Adipose tissue (tissue), 3 donors: Measurements from ENCODE around the gene GRB7. TPM values are rescaled to one million over a fixed set of nuclear protein-coding genes. Genes with fewer than 3 reads are reported as not detected.
"Not testable (repeated sequence)": the region's sequence is repeated elsewhere in the genome, so short reads cannot be mapped to it uniquely, and the experiment has no call there.

Source experiments
- H3K27ac ChIP-seq: one replicate; pipeline ENCODE4 v1.5.1; 2013; ENCODE audit warnings: low read depth, low read length
- WGBS, 3 donors: extraction: QIAGEN DNeasy Blood & Tissue Kit; methylation state at CpG; one replicate each; pipeline ENCODE4 v1.1.7; 2013; 5-methylcytosine and 5-hydroxymethylcytosine counted together
- polyA plus RNA-seq, 3 donors: library from polyadenylated mRNA; stranded (reverse); fragments of 200-250 nt; gene quantifications; one replicate each; pipeline ENCODE4 v1.2.3, GENCODE V29; 2013
- donor health status: healthy with polysubstance abuse.
- donor health status: Bipolar disorder and iron deficiency.
- donor health status: healthy.

GRB7 gene
- polyA plus RNA-seq, 3 donors, result 0.34 to 29.6 (median 2.8) TPM

DNA sequence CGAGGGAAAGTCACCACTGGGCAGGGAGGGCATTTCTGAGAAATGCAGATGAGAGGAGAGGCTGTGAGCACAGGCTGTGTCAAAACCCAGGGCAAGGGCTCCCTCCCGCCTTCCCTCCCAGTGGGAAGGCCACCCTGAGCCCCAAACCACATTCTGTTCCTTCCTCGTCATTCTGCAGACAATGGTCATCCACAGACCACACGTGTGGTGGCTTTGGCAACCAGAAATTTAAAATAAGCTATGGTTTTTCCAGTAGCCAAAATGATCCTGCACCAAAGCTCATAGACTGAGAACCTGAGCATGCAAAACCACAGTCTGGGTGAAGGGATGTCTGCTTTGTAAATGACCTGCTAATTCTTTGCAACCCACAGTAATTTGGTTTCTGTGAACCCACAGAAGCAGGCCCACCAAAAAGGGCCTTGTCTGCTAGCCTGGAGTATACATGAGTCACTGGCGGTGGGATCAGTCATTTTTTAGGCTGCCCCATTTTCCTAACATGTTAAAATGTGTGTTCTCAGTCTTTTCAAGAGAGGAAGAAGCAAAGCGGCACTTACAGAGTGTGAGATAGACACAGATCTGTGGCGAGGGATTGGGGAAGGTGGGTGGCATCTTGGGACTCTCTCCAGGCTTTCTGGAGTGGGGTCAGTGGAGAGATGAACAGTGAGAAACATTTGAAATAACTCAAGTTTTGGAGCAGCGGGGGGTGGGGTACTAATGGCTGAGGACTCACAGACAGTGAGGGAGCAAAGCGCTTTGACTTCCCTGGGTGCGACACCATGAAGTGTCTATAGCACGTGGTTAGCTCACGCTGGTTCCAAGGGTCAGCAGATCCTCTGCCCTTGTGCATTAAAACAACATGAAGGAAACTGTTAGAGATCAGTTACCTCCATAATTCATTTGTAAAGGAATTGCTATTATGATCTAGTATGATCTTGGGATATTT lies 20.5 kb downstream of the GRB7 start:
- no peak overlapping the region for H3K27ac ChIP-seq
- 54 to 67% (median 64%) methylated on average over 12 of the region's 12 CpGs for WGBS, 3 donors

DNA sequence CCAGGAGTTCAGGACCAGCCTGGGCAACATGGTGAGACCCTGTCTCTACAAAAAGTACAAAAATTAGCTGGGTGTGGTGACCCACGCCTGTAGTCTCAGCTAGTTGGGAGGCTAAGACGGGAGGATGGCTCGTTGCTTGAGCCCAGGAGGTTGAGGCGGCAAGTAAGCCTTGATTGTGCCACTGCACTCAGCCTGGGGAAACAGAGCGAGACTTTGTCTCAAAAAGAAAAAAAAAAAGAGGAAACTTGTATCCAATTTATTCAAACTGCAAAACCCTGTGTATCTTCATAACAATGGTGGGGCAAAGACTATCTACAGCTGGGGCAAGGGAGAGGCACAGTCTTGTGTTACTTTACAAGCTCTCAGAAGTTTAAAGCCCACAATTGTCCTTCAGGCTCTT lies 21.5 kb downstream of the GRB7 start:
- 75 to 89% (median 85%) methylated on average over 5 of the region's 5 CpGs for WGBS, 3 donors
- no peak overlapping the region for H3K27ac ChIP-seq

DNA sequence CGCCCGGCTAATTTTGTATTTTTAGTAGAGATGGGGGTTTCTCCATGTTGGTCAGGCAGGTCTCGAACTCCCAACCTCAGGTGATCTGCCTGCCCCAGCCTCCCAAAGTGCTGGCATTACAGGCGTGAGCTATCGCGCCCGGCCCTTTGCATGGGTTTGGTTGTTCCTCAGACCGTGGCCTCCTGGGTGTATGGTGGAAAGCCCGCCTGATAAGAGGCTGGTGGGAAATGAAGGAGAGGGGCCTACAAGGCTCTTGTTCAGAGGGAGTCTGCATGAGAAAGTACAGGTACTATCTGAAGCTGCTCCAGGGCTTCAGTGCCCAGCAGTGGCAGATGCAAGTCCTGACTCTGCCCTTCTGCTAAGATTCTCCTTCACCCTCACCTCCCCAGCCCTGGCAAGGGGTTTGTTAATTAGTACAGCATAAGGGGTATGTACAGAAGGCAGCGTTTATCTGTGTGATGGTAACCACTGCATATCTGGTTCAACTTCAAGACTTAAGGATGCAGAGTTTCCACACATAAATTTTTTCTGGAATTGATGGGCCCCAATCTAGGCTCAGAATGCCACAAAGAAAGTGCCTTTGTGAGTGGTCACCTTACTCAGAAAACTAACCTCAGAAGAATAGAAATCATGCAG lies 24.2 kb downstream of the GRB7 start:
- WGBS, 3 donors, result 92 to 95% (median 94%) methylated on average over 8 to 10 of the region's 10 CpGs
- H3K27ac ChIP-seq, result no peak overlapping the region

DNA sequence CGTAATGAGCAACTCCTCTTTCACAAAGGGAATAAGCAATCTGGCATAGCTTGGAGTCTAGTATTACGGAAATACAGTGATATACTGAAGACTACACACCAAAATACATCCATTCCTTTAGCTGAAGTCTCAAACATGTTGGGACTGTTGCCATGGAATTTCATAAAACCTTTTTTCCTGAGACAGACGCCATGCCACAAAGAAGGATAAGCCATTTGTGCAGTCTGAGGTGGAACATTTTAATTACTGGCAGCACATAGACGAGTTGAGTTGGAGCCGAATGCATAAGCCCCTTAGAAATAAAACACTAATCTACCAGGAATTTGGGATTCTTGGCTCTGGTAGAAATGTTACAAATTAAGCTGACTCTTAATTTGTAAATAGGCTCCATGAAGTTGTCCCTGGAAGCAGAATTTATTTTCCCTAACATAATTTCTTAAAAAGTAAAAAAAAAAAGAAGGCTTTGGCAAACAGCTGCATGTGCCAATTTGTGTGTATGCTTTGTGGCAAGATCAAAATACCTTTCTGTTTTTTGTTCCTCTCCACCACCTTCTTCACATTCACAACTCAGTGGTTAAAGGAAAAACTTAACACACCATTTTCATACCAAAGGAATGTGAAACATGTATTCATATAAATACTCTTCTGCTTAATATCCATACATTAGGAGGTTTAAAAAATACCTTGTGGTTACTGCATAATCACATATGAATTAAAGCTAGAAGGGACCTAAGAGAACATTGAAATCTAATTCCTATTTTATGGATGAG lies 25.5 kb downstream of the GRB7 start:
- H3K27ac ChIP-seq, result no peak overlapping the region
- 58 to 73% (median 65%) methylated on average over 5 of the region's 5 CpGs for WGBS, 3 donors

DNA sequence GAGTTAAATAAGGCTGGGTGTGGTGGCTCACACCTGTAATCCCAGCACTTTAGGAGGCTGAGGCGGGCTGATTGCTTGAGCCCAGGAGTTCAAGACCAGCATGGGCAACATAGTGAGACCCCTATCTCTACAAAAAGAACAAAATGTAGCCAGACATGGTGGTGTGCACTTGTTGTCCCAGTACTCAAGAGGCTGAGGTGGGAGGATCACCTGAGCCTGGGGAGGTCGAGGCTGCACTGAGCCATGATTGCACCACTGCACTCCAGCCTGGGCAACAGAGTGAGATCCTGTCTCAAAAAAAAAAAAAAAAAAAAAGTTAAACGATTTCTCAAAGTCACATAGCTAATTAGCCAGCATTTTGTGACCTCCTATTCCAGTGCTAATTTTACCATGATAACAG lies 26.4 kb downstream of the GRB7 start:
- 70 to 78% (median 72%) methylated on average over 3 of the region's 3 CpGs for WGBS, 3 donors
- not testable (repeated sequence) for H3K27ac ChIP-seq

DNA sequence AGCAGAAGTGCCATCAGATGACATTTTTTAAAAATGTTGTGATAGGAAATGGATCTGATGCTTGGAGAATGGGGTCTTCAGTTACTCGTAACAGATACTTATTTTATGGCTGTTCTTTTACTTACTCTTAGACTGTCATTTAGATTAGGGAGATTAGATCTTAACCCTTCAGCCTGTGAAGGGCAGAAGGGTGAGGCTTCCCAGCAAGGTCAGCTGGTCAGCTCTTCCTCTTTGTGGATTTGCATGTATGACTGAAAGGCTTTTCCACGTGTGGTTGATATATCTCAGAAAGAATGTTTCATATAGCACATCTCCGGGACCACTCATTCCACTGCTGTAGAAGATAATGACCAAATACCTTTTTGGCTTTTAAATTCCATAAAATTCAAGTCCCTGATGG lies 27.4 kb downstream of the GRB7 start:
- no peak overlapping the region for H3K27ac ChIP-seq
- 47 to 70% (median 56%) methylated on average over 3 of the region's 3 CpGs for WGBS, 3 donors

DNA sequence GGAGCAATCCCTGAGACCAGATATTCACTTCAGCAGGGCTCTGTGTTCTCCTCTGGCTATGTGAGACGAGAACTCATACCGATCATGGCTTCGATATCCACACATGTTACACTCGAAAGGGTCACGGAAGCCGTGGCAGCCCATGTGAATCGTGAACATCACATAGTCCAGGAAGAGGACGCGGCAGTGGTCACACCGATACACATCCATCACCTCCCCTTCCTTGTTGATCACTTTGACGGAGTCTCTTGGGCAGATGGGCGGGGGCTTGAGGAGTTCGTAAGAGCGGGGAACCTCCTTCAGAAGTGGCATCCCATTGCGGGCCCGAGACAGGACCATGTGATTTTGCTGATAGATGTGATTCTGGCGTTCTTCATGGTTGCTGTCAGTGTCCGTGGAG lies 28.0 kb downstream of the GRB7 start:
- WGBS, 3 donors, result 91% methylated on average over 18 of the region's 18 CpGs

DNA sequence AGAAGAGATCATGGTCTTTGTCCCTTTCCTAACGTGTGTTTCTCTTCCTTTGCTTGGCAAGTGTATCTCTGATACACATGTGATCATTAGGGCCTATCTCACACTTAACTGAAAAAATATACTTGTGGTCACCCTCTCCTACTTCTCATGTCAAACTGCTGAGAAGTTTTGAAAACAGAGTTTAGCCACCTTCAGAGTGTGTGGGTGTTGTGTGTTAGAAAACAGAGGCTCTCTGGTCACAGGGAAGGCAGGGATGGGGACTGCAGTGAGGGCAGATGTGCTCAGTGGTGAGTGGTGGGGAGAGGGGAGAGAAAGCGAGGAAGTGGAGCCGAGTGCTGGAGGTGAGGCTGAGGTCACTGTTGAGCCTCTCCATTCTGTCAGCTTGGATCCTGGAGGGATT lies 29.4 kb downstream of the GRB7 start:
- WGBS, 3 donors, result 54 to 60% (median 59%) methylated on average over 3 of the region's 3 CpGs
- H3K27ac ChIP-seq, result no peak overlapping the region

More for the DNA sequence above, 28.0 kb downstream of the GRB7 start:
- no peak overlapping the region for H3K27ac ChIP-seq

DNA sequence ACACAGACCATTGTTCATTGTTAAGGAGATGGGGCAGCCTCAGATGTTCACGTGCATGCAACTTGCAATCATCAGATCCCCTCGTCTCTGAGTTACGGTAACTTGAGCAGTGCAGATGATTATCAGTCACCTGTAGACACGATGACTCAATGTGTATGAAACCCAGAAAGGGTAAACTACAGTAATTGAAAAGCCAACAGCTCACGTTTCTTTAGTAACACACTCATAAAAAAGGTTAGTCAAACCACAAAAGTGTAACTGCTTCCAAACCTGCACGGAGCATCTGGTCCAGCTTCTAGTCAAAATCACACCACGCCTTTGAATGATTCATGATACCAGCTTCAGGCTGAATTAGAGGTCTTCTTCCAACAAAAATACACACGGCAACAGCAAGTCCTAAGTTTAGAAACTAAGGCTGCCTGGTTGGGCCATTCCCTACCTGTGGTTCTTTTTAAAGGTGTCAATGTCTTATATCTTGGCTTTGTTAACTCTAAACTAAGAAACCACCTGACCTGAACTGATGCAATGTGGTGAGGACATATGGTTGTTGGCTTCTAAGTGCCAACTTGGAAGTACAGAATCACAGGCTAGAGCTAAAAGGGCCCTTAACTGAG lies 32.3 kb downstream of the GRB7 start:
- no peak overlapping the region for H3K27ac ChIP-seq
- WGBS, 3 donors, result 62 to 69% (median 65%) methylated on average over 8 of the region's 8 CpGs

DNA sequence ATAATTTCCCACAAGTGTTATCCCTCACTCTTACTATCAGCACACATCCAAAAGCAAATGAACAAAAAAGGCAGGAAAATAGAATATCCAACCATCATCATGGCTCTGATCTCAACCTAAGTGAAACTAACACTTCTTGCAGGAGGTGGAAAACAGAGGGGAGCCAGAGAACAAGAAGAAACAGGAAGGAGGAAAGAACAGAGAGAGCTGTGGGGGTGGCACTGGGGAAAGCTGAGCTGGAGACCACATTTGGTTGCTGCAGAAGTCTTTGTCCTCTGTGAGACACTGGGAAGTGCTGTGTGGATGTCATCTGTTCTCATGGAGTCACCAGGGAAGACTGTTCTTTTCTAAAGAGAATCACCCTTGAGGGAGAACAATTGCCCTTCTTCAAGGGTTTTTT lies 34.7 kb downstream of the GRB7 start:
- no peak overlapping the region for H3K27ac ChIP-seq

DNA sequence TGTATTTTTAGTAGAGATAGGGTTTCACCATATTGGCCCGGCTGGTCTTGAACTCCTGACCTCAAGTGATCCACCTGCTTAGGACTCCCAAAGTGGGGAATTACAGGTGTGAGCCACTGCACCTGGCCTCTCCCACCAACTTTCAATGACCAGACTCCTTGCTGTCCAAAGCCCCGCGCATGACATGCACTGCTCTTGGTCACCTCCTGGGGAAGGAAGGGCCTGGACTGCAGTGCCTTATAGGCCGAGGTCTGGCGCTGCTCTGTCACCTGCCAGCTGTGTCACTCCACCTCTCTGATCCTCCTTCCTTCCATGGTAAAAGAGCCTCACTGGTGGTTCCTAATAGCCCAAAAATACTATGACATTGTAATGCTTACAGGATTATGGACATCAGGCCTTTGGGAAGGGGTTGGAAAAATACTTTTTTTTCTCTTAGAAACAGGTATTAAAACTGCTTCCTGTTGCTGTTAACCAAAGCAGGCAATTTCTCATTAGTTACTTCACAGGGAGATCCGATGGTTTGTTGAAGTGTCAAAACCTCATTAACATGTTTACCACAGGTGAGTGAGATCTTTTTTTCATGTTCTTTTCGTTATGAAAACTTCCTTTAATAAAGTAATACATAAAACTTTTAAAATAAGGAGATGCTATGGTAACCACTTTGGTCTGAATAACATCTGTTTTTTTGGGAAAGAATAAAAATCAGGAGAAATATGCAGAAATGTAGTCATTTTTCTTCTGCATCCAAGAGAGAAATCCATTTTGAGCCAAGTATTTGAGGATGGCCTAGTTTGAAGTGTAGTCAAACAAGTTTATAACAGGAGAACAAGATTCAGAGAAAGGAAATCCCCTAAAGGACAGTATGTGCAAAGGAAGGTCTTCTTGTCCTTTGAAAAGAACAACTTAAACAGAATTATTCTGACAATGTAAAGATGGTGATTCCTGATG lies 35.5 kb downstream of the GRB7 start:
- no peak overlapping the region for H3K27ac ChIP-seq

DNA sequence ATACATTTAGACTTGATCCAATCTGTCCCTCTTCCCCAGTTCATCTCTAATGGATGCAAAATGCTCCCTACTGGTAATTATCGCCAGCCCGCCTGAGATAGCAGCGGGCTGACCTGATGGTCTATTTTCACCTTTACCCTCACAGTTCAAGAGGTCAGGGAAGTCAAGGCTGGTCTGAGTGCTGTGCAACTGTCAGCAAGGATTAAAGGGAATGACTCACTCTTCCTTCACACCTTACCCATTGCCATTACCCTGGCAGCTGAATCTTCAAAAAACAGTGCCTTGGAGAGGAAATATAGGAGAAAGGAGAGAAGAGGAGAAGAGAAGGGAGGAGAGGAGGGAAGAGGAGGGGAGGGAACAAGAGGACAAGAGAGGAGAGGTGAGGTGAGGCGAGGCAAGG lies 36.3 kb downstream of the GRB7 start:
- no peak overlapping the region for H3K27ac ChIP-seq
- 81 to 91% (median 85%) methylated on average over 4 of the region's 4 CpGs for WGBS, 3 donors

More for the DNA sequence above, 35.5 kb downstream of the GRB7 start:
- WGBS, 3 donors, result 76 to 87% (median 76%) methylated on average over 7 of the region's 7 CpGs

DNA sequence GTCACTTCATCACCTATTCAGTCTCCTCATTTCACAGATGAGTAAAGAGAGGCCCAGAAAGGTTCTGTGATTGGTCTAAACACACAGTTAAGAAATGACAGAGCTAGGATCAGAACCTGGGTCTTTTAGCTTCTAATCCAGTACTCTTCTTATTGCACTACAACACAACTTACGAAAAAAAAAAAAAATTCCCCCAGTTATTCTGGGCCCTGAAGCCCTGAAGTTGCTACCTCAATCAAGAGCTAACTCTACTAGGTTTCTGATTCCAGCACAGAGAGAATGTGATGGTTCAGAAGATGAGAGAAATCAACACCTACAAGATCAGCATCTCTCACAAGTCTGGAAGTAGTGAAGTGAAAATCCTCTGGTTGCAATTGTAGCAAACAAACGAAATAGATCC lies 37.3 kb downstream of the GRB7 start:
- WGBS, 3 donors, result 79 to 84% (median 81%) methylated on average over 2 of the region's 2 CpGs
- H3K27ac ChIP-seq, result no peak overlapping the region

DNA sequence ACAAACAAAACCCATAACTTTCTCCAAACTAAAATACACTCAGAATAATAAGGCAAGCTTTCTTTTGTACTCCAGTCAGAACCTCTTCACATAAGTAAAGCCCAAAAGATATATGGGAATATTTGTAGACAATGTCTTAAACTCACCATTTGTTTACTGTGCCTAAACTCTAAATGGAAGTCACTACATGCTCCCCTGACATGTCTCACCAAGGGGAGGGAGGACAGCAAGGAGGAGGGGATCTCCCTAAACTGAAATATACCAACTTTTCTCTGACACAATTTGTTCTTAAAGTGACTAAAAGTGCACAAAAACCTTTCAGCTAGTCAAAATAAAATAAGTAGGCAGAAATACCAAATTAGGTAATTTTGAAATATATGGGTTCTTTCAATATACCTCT lies 38.5 kb downstream of the GRB7 start:
- no peak overlapping the region for H3K27ac ChIP-seq

DNA sequence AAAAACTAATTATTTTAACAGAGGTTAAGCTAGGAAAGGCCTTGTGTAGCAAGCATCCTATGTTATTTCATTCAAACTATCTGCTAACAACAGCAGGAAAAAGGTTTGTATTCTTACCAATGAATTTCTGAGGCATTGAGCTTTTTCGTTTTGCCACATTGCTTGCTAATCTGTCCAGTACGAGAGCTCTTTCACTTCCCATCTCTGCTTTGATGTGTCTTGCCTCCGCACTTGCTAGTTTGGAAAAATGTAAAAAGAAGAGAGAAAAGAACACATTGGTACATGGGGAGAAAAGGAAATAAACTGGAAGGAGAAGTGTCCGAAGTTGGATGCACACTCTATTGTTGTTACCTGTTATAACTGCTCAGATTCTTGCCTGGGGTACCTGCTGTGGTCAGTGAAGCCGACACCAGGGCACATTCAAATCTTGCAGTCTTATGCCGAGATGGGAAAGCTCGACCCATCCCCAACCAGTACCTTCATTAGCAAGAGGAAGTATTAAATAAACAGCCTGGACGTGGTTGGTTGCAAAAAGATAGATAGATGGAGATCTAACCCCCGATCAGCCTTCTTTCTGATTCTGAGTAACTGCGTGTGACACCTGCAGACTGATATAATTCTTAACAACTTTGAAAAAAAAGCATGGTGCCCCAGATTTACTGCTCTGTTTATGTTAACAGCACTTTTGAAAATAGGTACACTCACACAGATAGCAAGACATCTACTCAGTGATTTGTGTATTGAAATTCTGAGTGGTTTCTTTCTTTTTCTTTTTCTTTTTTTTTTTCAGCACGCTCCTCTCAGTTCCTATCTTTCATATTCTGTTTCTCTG lies 40.0 kb downstream of the GRB7 start:
- WGBS, 3 donors, result 36 to 60% (median 39%) methylated on average over 11 of the region's 11 CpGs
- no peak overlapping the region for H3K27ac ChIP-seq

DNA sequence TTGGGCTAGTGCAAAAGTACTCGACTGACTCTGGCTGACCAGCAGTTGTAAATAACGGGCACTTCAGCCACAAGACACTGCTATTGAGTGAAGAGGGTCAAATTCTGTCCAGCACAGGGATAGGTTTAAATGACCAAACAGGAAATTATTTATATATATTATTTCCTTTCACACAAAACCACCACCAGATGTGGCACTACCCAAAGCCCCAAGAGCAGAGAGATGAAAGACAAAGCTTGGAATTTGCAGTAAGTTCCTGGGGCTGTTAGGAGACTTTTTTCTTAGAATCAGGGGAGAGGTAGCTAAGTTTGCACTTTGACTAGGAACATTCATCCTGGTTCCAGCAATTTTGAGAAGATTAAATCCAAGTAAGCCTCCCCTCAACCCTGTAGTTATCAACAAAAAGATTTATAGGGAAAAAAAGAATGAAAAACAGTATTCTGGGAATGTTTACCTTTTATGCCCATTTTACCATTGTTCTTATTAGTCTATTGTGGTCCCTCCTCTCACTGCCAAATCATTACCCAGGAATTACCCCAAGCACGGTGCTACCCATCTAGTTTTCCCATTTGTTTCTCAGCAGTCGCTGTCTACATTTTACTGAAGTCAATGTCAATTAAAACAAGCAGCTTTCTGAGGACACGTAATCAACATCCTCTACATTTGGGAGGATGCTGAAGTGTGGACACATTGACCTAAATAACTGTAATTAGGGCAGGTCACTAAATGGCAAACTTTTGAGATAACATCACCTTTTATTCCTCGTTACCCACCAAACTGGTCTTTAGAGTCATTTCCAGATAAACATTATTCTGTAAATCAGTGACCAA lies 43.5 kb downstream of the GRB7 start:
- WGBS, 3 donors, result 35 to 59% (median 36%) methylated on average over 6 of the region's 6 CpGs
- no peak overlapping the region for H3K27ac ChIP-seq
